ENCODE results near the gene CTSO.

- TF ChIP-seq CTCF (IDR thresholded peaks at IDR 0.05) (no peak), POLR2AphosphoS5 (IDR thresholded peaks at IDR 0.05) (no peak), POLR2A (IDR thresholded peaks at IDR 0.05) (no peak)
Measured at GRCh38 chr4:155885666-155886065, 68.0 kb downstream of the CTSO start.

Data from stomach (tissue), 4 donors.